HG02623 (cell line): ENCODE measurements around the gene CX3CR1.
"Not testable (repeated sequence)": the region's sequence is repeated elsewhere in the genome, so short reads cannot be mapped to it uniquely, and the experiment has no call there.

Experiments used
- ATAC-seq: cut with Tn5 transposase; IDR thresholded peaks from one replicate; pipeline ENCODE4 v1.9.1; 2021; ENCODE audit warnings: moderate library complexity; ENCODE audit not compliant: unreplicated experiment

The CX3CR1 gene, protein sequence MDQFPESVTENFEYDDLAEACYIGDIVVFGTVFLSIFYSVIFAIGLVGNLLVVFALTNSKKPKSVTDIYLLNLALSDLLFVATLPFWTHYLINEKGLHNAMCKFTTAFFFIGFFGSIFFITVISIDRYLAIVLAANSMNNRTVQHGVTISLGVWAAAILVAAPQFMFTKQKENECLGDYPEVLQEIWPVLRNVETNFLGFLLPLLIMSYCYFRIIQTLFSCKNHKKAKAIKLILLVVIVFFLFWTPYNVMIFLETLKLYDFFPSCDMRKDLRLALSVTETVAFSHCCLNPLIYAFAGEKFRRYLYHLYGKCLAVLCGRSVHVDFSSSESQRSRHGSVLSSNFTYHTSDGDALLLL

DNA sequence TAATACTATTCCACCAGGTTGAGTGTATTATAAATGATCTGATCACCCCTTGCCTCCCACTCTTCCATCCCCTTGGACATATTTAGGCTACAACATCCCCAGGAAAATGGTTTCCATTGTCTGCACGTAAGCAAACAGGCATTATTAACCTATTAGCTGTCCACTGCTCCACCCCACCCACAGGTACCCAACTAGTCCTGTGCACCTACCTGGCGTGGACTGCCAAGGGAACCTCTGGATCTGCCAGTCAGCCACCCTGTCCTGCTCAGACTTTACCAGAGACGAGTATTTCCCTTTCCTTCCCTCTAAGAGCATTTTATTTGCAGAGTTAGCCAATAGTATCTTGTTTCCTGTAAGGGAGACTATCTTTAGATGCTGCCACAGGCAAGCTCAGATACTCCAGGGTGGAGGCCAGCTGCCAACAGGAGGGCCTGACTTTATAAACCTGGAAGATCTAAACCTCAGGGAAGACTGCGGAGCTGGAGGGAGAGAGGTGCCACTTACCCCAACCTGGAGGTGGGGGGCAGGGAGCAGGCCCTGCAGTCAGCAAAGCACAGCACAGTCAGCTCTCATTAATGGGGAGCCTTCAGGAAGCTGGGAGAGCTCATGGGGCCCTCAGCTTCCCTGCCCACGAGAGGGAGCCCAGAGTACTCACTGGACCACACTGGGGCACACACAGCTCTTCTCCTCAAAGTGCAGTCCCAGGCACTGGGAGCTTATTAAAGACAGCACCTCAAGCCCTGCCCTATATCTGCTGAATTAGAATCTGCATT lies at the start of gene CX3CR1:
Gene CX3CR1, minus strand, starts transcription at position 292 of the 773 bp plus-strand sequence. CDS start 13,527 bp downstream, outside the sequence.
- ATAC-seq: no peak

DNA sequence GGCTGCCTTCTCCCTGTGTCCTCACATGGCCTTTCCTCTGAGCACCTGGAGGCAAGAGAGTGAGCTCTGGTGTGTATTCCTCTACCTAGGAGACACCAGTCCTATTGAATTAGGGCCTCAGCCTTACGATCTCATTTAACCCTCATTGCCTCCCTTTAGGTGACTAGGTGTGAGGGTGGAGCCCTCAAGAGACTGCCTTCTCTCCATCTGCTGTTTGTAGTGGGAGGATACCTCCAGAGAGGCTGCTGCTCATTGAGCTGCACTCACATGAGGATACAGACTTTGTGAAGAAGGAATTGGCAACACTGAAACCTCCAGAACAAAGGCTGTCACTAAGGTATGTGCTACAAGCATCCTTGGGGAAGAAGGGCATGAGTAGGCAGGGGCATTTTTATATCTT lies 49.7 kb upstream of the CX3CR1 start, which contains the start of gene CCR8:
Gene CCR8, plus strand, starts transcription at position 217 of the 400 bp plus-strand sequence. CDS start 2,623 bp downstream, outside the sequence.
- ATAC-seq: no peak

DNA sequence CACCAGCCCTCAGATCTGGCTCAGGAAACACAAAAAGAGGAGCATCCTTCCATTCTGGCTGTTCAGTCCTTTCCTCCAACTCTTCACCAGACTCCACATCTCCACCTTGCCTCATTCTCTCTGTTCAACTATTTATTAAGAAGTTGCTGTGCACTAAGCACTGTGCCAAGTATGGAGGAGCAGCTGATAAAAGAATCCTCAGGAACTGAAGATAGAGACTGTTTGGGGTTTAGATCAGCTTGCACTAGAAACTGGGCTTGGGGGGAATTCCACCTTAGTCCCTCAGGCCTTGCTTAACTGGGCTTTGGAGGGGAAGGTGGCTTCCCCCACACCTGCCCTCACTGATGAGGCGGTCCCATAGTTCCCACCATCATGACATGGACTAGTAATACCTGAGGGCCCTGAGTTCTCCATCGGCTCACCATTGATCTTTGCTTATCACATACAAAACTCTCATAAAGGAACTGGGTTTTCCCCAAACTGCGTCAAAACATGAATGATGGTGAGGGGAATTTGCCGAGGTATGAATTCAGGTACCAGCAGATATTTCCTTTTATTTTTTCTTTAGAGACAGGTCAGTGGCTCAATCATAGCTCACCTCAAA lies 48.0 kb upstream of the CX3CR1 start:
- ATAC-seq: peak; percentile 68

DNA sequence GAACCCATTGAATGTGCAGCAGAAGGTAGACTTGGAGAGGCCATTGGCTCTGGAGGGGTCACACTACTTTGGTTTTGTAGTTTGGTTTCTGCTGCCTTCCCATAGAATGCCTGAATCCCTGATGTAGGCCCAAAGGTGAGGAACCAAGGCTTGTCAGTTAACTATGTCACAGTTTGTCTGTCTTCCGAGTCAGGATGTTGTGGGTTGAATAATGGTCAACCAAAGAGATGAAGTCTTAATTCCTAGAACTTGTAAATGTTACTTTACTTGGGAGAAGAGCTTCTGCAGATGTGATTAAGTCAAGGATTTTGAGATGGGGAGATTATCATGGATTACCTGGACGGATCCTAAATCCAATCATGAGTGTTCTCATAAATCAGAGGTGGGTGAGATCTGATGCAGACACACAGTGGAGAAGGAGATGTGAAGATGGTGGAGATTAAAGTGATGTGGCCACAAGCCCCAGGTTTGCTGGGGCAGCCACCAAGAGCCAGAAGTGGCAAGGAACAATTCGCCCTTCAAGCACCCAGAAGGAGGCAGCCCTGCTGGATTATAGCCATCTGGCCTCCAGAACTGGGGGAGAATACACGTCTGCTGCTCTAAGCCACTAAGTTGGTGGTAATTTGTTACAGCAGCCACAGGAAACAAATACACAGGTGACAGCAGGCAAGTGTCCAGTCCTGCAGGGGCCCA lies 47.4 kb upstream of the CX3CR1 start:
- ATAC-seq: no peak

DNA sequence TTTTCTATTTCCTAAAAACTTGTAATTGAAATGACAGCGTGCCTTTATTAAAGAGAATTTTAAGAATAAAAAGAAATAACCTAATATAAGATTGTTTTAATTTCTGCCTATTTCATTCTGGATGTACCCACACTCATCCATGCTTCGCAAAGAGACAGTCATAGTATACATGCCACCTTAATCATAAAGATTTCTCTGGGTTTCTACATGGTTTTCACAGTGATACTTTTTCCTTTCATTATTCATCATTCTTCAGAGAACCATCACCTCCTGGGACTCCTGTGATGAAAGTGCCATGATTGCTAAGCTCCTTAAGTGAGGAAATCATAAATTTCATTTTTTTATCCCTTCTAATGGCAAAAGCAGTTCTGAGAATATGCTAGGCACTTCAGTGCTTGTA lies 45.4 kb upstream of the CX3CR1 start:
- ATAC-seq: no peak

DNA sequence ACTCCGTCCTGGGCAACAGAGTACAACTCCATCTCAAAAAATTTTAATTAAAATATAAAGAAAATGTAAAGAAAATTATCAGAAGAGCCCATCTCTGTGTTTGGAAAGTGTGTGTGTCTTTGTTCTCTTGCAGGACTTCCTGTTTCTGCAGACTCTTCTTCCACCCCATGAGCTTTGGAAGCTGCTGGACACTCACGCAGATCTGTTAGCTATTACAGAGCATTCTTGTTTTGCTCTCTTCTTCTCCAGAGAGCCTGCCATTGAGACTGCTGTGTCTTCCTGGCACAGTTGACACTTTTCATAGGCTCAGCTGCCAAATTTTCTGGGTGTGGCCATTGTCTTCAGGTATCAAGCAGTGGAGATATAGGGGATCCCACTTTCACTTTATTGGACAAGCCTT lies 43.7 kb upstream of the CX3CR1 start:
- no peak for ATAC-seq

DNA sequence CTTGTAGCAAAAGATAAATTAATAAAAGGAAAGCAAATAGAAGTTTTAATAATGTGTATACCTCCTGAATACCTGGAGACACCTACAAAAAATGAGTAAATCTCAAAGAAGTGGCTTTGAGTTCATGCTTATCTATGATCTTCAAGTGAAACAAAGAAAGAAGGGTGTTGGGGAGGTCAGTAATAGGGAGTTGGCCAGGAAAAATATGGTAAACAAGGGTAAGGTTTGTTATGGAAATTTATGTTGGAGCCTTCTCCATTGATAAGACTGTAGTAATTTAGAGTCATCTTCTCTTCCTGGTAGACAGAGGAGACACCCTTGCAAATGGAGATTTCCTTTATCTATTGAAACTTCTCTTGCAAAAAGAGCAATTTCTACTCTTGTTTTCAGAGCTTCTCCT lies 43.1 kb upstream of the CX3CR1 start:
- no peak for ATAC-seq

DNA sequence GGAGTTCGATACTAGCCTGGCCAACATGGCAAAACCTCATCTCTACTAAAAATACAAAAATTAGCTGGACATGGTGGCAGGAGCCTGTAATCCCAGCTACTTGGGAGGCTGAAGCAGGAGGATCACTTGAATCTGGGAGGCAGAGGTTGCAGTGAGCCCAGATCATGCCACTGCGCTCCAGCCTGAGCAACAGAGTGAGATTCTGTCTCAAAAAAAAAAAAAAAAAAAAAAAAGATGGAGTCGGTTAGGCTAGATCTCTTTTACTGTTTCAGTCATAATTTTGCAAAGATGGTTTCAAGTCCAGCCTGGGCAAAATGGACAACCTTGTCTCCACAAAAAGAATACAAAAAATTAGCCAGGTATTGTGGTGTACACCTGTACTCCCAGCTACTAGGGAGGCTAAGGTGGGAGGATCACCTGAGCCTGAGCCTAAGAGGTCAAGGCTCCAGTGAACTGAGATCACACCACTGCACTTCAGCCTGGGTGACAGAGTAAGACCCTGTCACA lies 42.4 kb upstream of the CX3CR1 start:
- ATAC-seq: not testable (repeated sequence)

DNA sequence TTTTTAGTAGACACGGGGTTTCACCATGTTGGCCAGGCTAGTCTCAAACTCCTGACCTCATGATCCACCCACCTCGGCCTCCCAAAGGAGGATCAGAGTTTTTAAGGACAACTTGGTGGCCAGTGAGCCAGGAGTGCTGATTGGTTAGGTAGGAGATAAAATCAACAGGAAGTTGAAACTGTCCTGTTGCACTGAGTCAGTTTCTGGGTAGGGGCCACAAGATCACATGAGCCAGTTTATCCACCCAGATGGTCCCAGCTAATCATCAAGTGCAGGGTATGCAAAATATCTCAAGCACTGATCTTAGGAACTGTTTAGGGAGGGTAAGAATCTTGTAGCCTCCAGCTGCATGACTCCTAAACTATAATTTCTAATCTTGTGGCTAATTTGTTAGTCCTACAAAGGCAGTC lies 41.7 kb upstream of the CX3CR1 start:
- not testable (repeated sequence) for ATAC-seq

DNA sequence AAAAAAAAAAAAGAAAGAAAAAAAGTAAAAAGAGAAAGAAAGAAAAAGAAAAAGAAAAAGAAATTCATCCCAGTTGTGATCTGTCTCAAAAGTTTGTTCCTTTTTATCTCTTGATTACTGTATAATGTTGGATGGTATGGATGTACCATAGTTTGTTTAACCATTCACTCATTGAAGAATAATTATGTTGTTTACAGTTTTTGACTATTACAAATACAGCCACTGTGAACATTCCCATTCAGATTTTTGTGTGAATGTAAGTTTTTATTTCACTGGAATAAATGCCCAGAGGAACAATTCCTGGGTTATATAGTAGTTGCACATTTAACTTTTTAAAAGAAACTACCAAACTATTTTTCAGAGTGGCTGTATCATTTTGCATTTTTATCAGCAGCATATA lies 39.4 kb upstream of the CX3CR1 start:
- ATAC-seq: no peak

DNA sequence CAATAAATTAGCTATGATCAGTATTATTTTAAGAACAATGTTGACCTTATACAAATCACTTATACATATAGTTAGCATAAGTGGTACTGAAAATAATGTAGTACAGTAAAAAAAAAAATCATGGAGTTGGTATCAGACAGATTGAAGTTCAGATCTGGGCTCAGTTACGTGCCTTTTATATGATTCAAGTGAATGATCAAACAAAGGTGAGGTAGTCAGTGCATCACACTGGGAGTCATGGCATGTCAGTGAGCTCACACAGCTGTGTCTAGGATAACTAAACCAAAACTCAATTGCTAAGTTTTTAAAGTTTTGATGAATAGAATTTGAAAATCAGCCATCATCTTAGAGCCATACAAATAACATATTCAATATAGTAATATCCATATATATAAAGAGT lies 38.5 kb upstream of the CX3CR1 start:
- ATAC-seq: no peak

DNA sequence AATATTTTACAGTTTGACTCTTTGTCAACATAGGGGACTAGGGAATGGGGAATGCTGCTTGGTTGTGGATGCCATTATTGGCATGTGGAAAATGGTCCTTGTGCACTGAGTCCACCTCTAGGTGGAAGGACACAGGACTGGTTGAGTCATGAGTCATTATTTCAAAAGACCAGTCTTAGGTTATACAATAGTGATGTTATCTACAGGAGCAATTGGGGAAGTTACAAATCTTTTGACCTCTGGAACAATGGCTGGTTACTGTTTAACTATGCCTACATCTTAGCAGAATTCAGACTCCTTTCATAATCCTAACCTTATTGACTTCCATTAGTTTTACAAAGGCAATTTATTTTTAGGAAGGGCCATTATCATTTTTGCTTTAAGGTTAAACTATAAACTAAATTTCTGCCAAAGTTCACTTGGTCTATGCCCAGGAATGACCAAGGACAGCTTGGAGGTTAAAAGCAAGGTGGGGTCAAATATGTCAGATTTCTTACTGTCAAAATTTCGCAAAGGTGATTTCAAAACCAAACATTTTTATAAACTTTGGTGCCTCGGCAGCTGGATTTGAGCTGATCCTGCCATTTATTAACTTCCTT lies 37.8 kb upstream of the CX3CR1 start:
- ATAC-seq: no peak

DNA sequence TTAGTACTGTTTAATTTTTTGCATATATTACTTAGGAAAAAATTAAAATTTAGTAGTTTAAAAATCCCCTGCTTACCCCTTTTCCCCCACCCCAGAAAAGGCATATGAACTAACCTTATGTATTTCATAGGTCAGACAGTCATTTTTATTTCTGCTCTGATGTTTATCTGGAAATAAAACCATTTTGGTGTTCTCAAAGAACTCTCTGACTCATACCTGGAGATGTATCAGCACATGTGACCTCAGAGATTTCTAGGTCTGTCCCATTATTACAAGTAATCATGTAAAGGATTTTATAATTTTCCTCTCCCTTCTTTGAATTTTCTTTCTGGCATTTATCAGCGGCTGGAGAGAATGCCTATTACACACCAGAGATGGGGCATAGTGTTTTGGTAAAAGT lies 35.6 kb upstream of the CX3CR1 start:
- no peak for ATAC-seq

DNA sequence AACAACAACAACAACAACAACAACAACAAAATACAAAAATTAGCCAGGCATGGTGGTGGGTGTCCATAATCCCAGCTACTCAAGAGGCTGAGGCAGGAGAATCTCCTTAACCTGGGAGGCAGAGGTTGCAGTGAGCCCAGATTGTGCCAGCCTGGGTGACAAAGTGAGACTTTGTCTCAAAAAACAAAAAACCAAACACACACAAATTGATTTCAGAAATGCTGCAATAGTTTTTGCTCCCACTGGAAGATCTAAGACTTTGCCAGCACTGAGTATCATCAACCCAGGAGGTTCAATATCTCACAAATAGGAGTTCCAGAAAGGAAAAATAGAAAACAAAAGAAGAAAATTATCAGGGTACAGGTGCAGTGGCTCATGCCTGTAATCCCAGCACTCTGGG lies 33.5 kb upstream of the CX3CR1 start:
- no peak for ATAC-seq

DNA sequence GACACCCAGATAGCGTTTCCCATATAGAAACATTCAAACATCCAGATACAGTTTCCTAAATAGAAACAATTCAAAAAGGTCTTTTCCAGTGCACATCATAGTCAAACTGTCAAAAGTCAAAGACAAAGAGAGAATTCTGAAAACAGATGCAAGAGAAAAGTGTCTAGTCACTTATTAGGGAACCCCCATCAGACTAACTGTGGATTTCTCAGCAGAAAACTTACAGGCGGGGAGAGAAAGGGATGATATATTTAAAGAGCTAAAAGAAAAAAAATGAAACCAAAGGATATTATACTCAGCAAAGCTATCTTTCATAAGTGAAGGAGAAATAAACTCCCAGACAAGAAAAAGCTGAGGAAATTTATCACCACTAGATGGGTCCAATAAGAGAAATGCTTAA lies 22.3 kb upstream of the CX3CR1 start:
- ATAC-seq: no peak

DNA sequence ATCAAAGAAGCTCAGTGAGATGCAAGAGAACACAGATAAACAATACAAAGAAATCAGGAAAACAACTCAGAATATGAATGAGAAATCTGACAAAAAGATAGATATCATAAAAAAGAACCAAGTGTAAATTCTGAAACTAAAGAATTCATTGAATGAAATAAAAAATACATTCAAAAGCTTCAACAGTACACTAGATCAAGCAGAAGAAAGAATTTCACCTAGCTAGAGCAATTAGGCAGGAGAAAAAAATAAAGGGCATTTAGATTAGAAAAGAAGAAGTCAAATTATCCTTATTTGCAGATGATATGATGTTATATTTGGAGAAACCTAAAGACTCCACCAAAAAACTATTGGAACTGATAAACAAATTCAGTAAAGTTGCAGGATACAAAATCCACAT lies 19.4 kb upstream of the CX3CR1 start:
- ATAC-seq: no peak

DNA sequence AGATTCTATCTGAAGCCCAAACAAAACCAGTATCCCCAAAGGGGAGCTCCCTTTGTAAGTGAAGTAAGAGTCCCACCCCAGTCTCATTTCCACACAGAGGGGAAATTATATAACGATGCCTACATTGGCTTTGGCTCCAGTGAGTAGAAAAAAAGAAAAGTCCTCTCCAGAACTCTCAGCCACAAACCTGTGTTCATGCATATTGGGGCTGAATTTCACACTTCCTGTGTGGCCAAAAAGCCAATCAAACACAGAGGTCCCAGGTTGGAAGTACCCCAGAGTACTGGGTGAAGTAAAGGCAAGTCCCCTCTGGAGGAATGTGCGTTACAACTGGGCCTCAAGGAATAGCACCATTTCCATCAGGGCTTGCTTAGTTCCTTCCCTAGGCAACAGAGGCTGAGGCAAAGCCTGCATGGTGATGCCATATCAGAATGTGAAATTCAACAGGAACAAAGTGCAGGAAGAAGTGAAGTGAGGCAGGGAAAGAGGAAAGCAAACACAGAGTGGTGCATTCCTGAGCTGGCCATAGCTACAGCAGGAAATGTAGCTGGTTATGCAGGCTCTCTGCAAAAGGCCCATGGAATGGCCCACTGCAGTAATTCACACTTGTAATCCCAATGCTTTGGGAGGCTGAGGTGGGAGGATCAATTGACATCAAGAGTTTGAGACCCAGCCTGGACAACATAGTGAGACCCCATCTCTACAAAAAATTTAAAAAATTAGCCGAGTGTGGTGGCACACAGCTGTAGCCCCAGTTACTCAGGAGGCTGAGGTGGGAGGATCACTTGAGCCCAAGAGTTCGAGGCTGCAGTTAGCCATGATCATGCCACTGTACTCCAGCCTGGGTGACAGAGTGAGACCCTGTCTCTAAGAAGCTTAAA lies 16.6 kb upstream of the CX3CR1 start:
- no peak for ATAC-seq

DNA sequence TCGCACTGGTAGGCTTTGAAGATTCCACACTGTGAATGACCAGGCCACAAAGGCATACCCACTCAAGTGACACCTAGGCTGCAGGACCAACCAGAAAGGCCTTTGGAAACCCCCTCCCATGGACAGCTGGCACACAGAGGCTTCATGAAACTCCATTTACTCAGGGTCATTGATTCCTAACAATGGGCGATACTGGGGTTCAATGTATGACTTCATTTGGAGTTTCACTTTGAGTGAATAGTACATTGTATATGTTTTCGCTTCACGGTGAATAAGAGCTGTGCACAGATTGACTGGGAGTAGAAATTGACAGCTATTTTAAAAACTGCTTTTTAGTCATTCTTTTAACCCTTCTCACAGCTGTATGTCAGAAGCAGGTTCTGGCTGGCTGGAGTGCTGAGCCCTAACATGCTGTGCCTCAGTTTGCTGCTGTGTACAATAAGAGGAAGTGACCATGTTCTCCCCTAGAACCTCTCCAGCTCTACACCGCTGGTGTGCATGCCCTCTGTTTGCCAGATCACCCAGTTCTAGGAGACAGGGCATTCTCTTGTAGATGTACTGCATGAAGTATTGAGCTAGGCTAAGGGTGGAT lies 15.4 kb upstream of the CX3CR1 start:
- ATAC-seq: peak; percentile 88
